Mesodermal cell (in vitro differentiated cells): ENCODE results near the gene CIB2.
A peak's percentile ranks its signal among the peaks of the same experiment; 100 is the strongest.
"Not testable (repeated sequence)": the region's sequence is repeated elsewhere in the genome, so short reads cannot be mapped to it uniquely, and the experiment has no call there.

Experiments
- H3K27ac ChIP-seq: 2 replicates; pipeline ENCODE4 v1.7.0; 2013; ENCODE audit warnings: mild to moderate bottlenecking, low read depth, low read length, moderate library complexity; ENCODE audit not compliant: severe bottlenecking
- H3K36me3 ChIP-seq: 2 replicates; pipeline ENCODE4 v1.7.1; 2013; ENCODE audit warnings: mild to moderate bottlenecking, low read length, moderate library complexity; ENCODE audit not compliant: control insufficient read depth, insufficient read depth
- H3K4me1 ChIP-seq: one replicate; pipeline ENCODE4 v1.7.1; 2013; ENCODE audit warnings: mild to moderate bottlenecking, low read length; ENCODE audit not compliant: insufficient read depth, control insufficient read depth, poor library complexity, severe bottlenecking
- H3K4me3 ChIP-seq: 2 replicates; pipeline ENCODE4 v1.7.0; 2013; ENCODE audit warnings: low read length, control low read depth, mild to moderate bottlenecking; ENCODE audit not compliant: insufficient read depth, poor library complexity, severe bottlenecking; ENCODE audit errors: extremely low read depth
- H3K9me3 ChIP-seq: 2 replicates; pipeline ENCODE4 v1.7.1; 2013; ENCODE audit warnings: mild to moderate bottlenecking, low read length, moderate library complexity; ENCODE audit not compliant: control insufficient read depth
- WGBS, 2 experiments: methylation state at CpG; one replicate each; pipeline ENCODE4 v1.1.5; 2013; ENCODE audit warnings: missing lambda C conversion rate in 2 of 2; ENCODE audit not compliant: insufficient coverage in 2 of 2; 5-methylcytosine and 5-hydroxymethylcytosine counted together

The CIB2 gene

GRCh38 chr15:78167227-78167888, 36.1 kb upstream of the CIB2 start:
- Histone ChIP-seq H3K36me3 (peaks cover 71% of the 10 kb centered on the region), H3K4me3 (no peak overlapping the region), H3K9me3 (no peaks in the 10 kb centered on the region), H3K4me1 (no peaks in the 10 kb centered on the region), H3K27ac (no peak overlapping the region)
- 85 to 98% methylated on average over 4 to 6 of the region's 10 CpGs for WGBS, 2 experiments

DNA sequence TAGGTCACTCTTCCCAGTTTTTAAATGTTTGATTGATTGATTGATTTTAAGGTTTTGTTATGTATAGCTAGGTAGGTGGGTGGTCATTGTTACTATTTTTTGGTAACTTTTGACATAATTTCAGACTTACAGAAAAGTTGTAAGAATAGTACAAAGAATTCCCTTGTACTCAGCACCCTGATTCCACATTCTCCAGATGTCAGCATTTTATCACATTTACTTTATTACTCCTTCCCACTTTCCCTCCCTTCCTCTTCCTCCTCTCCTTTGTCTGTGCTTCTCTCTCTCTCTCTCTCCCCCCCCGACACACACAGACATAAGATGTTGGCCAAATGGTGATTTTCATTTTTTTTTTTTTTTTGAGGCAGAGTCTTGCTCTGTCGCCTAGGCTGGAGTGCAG, 32.8 kb upstream of the CIB2 start:
- WGBS, 2 experiments: no CpG with 5 or more reads among the region's 2 CpGs
- H3K27ac ChIP-seq: no peak overlapping the region
- H3K4me1 ChIP-seq: no peaks in the 10 kb centered on the region
- no peak overlapping the region for H3K4me3 ChIP-seq
- peaks cover 68% of the 10 kb centered on the region for H3K36me3 ChIP-seq
- H3K9me3 ChIP-seq: no peaks in the 10 kb centered on the region

DNA sequence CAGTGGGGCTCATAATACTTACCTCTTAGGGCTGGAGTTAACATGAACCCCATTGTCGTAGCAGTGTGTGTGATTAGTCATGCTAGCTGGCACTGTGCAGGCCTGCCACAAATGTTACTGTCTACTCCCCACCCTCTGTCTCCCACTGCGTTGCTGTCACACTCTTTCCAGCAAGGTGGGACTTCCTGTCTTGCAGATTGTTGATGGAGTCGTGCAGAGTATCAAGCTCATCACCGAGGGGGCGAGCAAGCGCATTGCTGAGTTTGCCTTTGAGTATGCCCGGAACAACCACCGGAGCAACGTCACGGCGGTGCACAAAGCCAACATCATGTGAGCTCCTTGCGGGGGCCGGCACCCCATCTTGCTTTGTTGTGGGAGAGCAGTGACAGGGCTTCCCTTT, 30.8 kb upstream of the CIB2 start:
- WGBS, 2 experiments: 91 to 97% methylated on average over 12 to 13 of the region's 13 CpGs
- no peak overlapping the region for H3K27ac ChIP-seq
- H3K4me1 ChIP-seq: no peaks in the 10 kb centered on the region
- no peaks in the 10 kb centered on the region for H3K9me3 ChIP-seq
- peaks cover 60% of the 10 kb centered on the region for H3K36me3 ChIP-seq
- no peak overlapping the region for H3K4me3 ChIP-seq

DNA sequence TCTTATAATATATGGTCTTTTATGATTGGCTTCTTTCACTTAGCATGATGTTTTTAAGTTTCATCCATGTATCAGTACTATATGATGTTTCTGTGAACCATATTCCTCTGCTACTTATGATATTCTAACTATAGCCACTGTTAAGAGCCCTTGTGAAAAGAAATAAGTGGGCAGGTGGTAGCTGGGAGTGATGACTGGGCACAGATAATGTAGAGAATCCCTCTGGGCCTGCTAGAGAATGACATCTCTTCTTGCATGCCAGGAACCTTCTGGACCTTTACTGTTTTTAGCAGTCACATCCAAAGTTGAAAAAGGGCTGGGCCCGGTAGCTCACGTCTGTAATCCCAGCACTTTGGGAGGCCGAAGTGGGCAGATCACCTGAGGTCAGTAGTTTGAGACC, 28.1 kb upstream of the CIB2 start:
- H3K4me1 ChIP-seq: no peaks in the 10 kb centered on the region
- WGBS, 2 experiments: 88 to 96% methylated on average over 3 of the region's 3 CpGs

DNA sequence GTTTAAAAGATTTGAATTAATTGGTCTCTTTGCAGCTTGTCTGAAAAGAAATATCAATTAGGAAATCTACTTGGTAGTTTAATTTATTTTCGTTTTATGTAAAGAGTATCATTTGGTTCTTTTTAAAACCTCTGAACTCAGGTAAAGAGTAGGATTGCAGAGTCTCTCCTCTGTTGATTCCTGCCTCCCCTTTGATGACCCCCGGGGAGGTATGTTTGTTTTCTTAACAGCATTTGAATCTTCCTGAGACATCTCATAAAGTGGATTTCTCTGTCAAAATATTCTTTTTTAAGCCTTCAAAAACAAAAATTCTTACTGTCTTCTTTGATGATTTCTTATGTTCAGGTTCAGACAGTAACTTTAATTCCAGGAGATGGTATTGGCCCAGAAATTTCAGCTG, 26.0 kb upstream of the CIB2 start:
- Histone ChIP-seq H3K4me3 (no peak overlapping the region), H3K9me3 (no peaks in the 10 kb centered on the region), H3K4me1 (no peaks in the 10 kb centered on the region), H3K27ac (no peak overlapping the region), H3K36me3 (peaks cover 36% of the 10 kb centered on the region)
- WGBS, 2 experiments: no CpG with 5 or more reads among the region's 2 CpGs

More for the DNA sequence above, 28.1 kb upstream of the CIB2 start:
- Histone ChIP-seq H3K9me3 (no peaks in the 10 kb centered on the region), H3K4me3 (no peak overlapping the region), H3K27ac (no peak overlapping the region), H3K36me3 (peaks cover 44% of the 10 kb centered on the region)

DNA sequence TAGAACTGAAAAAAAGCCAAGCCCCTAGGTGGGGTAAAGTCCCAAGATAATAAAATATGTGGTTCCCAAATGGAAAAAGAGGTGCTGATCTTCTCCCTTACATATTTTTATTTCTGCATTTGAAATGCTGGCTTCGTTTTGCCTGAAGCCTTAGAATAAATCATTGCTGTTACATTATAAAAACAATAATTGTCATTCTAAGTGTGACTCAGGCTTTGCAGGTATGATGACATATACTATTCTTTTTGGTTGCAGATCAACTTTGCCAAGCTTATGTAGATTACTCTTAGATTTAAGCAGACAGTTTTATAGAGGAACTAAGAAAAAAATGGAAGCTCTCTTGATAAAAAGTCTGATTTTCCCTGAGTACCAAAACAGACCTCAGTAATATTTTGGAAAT, 25.4 kb upstream of the CIB2 start:
- WGBS, 2 experiments: no CpG with 5 or more reads among the region's 1 CpG
- H3K27ac ChIP-seq: no peak overlapping the region
- peaks cover 30% of the 10 kb centered on the region for H3K36me3 ChIP-seq
- H3K4me3 ChIP-seq: no peak overlapping the region
- H3K9me3 ChIP-seq: no peaks in the 10 kb centered on the region
- H3K4me1 ChIP-seq: no peaks in the 10 kb centered on the region

DNA sequence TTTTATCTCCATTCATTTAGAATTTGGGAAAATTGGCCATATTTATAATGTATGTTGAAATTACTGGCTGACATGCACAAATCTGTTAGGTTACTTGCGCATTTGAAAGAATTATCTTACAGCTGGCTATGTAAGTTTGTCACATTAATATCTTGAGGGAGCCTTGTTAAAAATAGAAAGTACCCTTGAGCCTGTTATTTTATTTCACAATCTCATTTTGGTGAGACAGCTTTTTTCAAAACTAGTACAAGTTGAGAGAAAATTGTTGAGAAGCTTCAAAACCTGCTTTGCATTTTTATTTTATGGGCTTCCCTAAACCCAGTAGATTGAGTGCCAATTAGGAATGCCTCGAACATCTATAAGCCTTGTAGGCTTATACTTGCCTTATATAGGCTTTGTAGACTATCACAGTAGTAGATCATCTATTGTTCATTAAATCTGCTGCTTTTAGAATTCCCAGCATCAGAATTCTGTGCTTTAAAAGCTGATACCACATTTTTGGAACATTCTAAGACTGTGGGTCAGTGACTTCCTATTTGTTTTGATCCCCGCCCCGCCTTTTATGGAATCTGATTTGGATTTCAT, 24.2 kb upstream of the CIB2 start:
- H3K27ac ChIP-seq: no peak overlapping the region
- H3K36me3 ChIP-seq: peaks cover 22% of the 10 kb centered on the region
- no peaks in the 10 kb centered on the region for H3K9me3 ChIP-seq
- H3K4me3 ChIP-seq: no peak overlapping the region
- WGBS, 2 experiments: no CpG with 5 or more reads among the region's 4 CpGs
- H3K4me1 ChIP-seq: no peaks in the 10 kb centered on the region

DNA sequence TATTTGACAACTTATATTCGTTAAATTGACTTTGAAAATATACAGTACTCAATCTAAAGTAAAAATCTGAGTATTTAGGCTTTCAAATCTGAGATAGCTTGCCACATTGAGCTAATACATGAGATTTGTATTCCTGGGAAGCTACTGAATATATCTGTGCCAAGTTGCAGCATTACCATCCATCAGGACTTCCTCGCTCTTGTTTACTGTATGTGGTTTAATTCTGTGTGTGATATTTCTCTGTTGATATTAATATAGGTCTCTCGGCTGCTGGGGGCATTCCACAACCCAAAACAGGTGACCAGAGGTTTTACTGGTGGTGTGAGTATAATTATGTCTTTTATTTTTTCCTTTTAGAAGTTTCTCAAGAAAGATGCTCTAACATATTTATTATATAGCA, 23.7 kb upstream of the CIB2 start:
- WGBS, 2 experiments: 100% methylated on average over 1 of the region's 3 CpGs; no CpG with 5 or more reads in 1 of the 2 experiments
- Histone ChIP-seq H3K36me3 (peaks cover 20% of the 10 kb centered on the region), H3K9me3 (no peaks in the 10 kb centered on the region), H3K4me1 (no peaks in the 10 kb centered on the region), H3K27ac (no peak overlapping the region), H3K4me3 (no peak overlapping the region)

GRCh38 chr15:78151075-78151474, 19.8 kb upstream of the CIB2 start:
- H3K9me3 ChIP-seq, H3K36me3 ChIP-seq, H3K27ac ChIP-seq, H3K4me1 ChIP-seq, H3K4me3 ChIP-seq: not testable (repeated sequence)
- 100% methylated on average over 2 to 3 of the region's 8 CpGs for WGBS, 2 experiments

DNA sequence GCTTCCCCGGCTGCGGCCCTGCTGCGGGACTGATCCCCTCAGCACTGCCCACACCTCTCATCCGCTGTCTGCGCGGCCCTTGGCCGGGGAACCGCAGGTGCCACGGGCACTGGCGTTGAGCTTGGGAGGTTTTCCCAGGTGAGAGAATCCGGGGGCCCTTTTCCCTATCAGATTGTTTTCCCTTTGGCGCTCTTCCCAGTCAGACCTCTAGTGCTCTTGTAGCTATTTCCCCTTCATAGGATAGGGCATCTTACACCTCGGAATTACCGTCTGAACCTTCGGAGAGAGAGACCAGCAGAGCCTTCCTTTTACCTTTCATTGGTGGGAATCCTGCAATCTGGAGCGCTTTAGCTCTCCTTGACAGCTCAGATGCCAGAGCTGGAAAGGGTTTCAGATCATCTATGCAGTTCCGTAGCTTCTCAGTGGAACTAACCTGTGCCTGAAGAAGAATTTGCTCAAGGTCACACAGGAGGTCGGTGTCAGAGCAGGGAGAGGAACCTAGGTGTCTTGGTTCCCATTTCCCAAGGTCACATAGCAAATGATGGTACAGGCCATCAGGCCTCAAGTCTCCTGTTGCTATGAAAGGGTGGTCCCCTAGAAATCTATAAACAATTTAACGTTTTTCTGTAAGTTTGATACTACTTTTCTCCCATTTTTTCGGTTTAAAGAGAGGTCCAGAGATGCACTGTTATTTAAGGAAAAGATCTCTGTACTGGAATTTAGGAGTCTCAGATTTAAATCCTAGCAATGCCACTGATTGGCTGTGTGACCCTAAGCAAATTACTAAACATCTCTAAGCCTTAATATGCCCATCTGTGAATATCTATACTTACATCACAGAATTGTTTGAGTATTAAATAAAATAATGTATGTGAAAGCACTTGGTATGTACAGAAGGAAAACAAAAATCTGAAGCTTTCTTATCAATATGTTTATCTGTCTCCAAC, 18.8 kb upstream of the CIB2 start:
- H3K4me3 ChIP-seq: peak overlapping the region; percentile 77
- no peak overlapping the region for H3K27ac ChIP-seq
- 17 to 22% methylated on average over 9 to 13 of the region's 20 CpGs for WGBS, 2 experiments

More for the DNA sequence above, 18.8 kb upstream of the CIB2 start:
- H3K4me1 ChIP-seq: no peaks in the 10 kb centered on the region
- H3K9me3 ChIP-seq: no peaks in the 10 kb centered on the region
- H3K36me3 ChIP-seq: no peaks in the 10 kb centered on the region
